GM19438 (cell line): Measurements from ENCODE around the gene LRRC26.

Experiments
- ATAC-seq: cut with Tn5 transposase; IDR thresholded peaks from one replicate; pipeline ENCODE4 v1.9.1; 2021; ENCODE audit warnings: low read depth; ENCODE audit not compliant: unreplicated experiment

LRRC26 gene

DNA sequence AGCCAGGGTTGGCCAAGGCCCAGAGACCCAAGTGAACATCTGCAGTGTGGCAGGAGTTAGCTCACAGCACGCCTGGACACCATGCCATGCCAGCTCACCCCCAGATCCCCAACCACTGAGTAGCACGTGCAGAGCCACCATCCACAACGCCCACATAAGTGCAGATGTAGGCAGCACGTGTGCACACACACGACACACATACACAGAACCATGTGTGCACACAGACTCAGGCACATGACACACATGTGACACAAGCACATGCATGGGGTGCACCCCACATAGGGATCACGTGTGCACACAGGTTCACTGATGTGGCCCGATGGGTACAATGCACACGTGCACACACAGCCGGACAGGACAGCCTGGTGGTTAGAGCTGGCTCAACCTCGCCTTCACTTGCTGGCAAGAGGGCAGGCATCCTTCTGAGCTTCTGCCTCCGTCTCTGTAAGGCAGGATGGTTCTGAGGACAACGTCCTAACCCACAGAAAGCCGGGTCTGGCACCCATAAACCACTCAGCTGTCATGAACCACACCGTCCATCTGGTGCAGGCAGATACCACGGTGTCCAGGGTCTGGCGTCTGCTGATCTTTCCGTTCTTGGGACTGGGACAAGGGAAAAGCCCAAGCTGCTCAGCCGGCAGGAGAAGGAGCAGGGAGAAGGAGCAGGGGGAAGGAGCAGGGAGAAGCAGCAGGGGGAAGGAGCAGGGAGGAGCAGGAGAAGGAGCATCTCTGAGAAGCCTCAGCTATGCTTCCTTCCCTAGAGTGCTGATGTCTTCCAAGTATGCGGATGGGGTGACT is 12.0 kb downstream of the LRRC26 start:
- no peak for ATAC-seq

GRCh38 chr9:137156567-137157375 is 13.1 kb downstream of the LRRC26 start:
- no peak for ATAC-seq

- no peak for ATAC-seq
Measured at GRCh38 chr9:137152844-137153405, 16.9 kb downstream of the LRRC26 start.

DNA sequence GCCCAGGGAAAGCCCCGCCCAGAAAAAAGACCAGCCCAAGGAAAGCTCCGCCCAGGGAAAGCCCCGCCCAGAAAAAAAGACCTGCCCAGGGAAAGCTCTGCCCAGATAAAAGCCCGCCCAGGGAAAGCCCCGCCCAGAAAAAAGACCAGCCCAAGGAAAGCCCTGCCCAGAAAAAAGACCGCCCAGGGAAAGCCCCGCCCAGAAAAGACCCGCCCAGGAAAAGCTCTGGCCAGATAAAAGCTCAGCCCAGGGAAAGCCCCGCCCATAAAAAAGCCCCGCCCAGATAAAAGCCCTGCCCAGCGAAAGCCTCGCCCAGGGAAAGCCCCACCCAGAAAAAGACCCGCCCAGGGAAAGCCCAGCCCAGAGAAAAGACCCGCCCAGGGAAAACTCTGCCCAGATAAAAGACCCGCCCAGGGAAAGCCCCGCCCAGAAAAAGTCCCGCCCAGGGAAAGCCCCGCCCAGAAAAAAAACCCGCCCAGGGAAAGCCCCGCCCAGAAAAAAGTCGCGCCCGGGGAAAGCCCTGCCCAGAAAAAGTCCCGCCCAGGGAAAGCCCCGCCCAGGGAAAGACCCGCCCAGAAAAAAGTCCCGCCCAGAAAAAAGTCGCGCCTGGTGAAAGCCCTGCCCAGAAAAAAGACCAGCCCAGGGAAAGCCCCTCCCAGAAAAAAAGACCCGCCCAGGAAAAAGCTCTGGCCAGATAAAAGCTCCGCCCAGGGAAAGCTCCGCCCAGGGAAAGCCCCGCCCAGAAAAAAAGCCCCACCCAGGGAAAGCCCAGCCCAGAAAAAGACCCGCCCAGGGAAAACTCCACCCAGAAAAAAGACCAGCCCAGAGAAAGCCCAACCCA is 19.0 kb downstream of the LRRC26 start:
- ATAC-seq: peak; percentile 41

DNA sequence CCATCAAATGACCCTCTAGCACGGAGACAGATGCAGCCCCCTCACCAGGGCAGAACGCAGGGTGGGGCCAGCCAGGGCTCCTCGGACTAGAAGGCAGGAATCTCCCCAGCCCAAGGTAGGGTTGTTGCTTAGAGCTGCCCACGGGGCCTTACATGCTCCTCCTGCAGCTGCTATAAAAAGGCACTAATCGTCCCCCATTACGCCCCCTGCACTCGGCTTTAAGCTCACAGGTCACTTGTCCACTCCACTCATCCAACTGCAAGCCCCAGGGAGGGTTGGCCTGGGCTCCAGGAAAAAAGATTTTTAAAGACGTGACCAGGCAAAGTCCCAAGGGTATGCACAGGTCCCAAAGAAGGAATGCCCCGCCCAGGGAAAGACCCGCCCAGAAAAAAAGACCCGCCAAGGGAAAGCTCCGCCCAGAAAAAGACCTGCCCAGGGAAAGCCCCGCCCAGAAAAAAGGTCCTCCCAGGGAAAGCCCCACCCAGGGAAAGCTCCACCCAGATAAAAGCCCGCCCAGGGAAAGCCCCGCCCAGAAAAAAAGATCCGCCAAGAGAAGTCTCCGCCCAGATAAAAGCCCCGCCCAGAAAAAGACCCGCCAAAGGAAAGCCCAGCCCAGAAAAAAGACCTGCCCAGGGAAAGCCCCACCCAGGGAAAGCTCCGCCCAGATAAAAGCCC is 19.8 kb downstream of the LRRC26 start:
- peak; percentile 11 for ATAC-seq

DNA sequence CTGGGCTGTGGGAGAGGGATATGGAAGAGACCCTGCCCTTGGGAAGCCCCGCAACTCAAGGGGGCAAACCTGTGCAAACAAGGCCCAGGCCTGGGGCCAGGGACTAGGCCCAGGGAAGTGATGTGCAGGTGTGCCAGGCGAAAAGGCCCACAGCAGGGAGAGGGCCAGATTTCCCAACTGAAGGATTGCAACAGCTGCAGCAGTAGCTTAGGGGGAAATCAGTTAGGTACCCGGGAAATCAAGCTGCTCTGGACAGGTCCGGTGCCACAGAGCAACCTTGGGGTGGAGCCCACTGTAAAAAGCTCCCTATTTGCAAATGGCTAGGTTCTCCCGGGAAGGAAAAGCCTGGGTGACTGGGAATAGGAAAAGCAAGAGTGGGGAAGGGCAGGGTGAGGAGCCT is 20.5 kb downstream of the LRRC26 start:
- ATAC-seq: no peak

GRCh38 chr9:137148661-137149060 is 21.2 kb downstream of the LRRC26 start:
- ATAC-seq: no peak

- no peak for ATAC-seq
Measured at GRCh38 chr9:137148242-137148641, 21.6 kb downstream of the LRRC26 start.

DNA sequence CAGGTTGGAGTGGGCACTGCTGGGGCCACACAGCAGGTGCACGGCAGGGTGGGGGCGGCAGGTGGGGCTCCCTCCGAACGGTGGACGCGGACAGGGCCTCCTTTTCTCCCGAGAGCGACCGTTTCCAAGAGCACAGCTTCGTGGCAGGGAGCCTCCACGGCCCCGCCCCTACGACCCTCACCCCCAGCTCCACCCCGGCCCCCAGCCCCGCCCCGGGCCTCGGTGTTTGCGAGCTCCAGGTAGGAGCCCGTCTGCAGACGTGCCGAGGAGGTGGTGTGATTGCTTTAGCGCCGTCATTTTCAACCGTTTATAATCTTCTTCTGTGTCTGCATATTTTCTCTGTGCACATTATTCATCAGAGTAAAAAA is 22.1 kb downstream of the LRRC26 start:
- ATAC-seq: no peak

DNA sequence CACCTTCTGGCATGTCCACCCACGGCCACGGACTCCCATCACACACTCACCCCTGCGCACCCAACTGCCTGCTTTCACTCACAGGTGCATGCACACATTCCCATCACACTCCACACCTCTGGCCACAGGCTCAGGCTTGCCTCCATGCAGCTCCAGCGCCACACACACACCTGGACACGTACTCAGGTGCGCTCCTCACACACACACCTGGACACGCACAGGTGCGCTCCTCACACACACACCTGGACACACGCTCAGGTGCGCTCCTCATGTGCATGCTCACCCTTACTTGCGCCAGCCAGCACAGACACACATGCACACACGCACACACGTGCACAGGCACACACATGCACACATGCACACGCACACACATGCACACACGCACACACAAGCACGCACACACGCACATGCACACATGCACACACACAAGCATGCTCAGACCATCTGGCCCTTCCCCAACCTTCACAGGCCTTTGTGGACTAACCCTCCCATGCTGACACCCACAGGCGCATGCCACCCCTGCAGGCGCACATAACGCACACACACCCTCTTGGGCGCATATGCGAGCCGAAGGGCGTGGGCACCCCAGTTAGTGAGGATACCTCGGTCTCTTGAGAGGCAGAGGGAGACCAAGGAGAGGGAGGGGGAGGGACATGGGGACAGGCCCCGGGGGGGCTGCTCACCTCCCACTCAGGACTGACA is 22.6 kb downstream of the LRRC26 start:
- ATAC-seq: no peak

DNA sequence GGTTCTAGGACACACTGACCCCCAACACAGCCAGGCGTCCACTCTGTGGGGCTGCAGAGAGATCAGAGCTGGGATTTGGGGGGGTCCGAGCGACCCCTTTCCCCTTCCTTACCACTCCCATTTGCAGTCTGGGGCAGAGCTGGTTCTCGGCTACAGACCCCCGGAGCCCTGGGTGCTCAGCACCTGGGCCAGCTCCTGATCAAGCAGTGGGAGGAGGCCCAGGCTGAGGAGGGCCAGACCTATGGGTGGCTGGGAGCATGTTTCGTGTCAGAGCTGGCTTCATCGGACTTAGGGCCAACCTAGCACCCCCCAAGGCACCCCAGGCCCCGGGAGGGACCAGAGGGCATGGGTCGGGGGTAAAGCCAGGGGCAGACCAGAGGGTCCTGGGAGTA is 23.3 kb downstream of the LRRC26 start:
- ATAC-seq: no peak

DNA sequence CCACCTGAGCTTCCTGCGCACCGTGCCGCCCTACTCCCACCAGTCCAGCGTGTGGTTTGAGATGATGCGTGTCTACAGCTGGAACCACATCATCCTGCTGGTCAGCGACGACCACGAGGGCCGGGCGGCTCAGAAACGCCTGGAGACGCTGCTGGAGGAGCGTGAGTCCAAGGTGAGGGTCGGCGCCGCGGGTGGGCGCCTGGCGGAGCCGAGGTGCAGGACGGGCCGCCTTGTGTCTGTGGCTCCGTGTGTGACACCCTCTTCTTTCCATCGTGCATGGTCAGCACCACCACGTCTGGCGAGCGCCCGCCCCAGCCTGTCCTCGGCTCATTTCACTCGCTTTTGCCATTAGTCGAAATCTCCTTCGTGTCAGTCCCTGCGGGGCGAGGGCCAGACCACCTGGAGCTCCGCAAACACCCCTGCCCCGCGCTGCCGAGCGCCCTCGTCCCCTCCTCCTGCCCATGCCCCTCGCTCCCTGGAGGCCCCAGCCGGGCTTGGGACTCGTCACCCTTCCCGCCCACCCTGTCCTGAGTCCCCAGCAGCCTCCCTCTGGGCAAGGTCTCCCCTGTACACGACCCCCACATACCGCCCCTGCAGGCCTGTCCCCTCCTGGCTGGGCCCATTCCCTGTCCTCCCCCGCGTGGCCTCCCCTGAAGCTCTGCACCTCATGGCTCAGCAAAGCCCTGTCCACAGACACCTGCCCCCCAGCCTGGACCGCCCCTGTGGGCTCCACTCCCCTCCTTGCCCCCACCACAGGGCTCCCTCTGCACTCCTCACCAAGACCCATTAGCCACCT is 23.9 kb downstream of the LRRC26 start:
- no peak for ATAC-seq

GRCh38 chr9:137143459-137143858 is 26.4 kb downstream of the LRRC26 start:
- ATAC-seq: no peak

DNA sequence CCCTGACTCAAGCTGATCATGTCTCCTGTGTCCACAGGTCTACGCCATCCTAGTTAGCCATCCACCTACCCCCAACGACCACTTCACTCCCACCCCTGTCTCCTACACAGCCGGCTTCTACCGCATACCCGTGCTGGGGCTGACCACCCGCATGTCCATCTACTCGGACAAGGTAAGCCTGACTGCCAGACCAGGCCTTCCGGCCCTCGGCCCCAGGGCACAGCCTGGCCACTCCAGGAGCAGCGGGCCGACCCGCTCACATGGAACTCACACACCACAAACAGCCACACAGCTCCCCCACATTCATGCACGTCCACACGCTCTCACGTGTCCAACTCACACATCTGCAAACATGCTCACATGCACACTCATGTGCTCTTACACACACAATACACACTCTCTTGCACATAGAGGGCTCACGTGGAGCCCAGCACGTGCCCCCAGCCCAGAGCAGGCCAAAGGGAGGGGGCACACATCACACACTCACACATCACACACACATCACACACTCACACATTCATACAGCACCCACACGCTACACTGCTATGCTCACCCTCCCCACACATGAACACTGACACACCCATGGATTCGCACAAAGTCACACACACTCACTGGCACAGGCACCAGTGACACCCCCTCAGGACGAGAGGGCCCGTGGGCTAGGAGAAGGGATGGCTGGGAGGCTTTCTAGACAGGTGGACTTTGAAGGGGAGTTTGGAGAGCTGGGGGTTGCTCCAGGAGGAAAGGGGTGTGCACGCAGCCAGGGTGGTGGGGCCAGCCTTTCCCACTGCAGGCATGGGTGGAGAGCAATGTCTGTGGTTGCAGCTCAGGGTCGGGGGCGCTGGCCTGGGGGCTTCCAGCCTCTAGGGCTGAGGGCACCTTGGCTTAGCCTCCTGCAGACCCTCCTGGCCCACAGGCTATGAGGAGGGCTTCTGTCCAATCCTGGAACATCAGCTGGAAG is 27.6 kb downstream of the LRRC26 start:
- no peak for ATAC-seq

GRCh38 chr9:137141050-137141810 is 28.6 kb downstream of the LRRC26 start:
- ATAC-seq: no peak

DNA sequence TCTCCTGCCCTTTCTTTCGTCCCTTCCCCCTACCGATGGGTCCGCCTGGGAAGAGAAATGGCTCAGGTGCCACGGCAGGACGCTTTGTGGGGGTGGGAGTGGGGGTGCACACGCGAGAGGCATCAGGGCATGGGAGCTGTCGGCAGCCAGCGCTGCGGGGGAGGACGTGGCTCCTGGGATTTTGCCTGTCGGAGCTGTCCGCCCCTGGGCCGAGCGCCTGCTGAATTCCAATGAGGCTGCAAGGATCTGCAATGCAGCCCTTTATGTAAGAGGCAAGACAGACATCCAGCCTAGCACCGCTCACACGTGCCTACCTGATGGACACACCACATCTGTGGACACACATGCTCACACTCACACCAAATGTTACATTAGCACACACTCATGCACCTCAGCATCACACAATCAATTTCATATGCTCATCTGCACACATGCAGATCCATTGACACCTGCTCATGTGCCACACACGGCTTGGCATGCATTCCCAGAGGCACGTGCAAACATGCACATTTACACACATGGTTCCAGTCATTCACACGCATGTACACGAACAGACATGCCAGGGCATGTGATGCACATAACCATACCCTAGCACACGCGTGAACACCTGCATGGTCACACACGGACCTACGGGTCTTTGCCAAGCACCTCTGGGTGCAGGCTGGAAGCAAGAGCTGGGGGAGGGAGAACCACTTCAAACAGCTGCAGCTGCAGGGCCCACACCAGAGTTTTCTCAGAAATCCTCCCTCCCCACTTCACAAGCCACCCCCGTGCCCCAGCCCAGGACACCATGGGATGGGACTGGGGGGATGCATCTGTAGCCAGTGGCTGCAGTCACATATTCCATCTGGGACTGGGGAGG is 29.5 kb downstream of the LRRC26 start:
- ATAC-seq: no peak
